Memory B cell (primary cell): Measurements from ENCODE around the gene GCM1.
A peak's percentile ranks its signal among the peaks of the same experiment; 100 is the strongest.
"Not testable (repeated sequence)": the region's sequence is repeated elsewhere in the genome, so short reads cannot be mapped to it uniquely, and the experiment has no call there.

Experiments
- ATAC-seq: fragments of 150-1000 bp; cut with Tn5 transposase; 2 replicates; pipeline ENCODE4 v1.10.0; 2021; ENCODE audit warnings: low read depth, mild to moderate bottlenecking, moderate library complexity
- DNase-seq, 2 donors: peaks; one replicate each; pipeline ENCODE4 v3.0.0; 2022; ENCODE audit warnings: low spot score in 2 of 2
- H3K27ac Mint-ChIP-seq: one replicate; pipeline ENCODE4 v1.8.0; 2022; ENCODE audit warnings: mild to moderate bottlenecking, moderate library complexity, mixed read lengths
- H3K27me3 Mint-ChIP-seq: one replicate; pipeline ENCODE4 v1.8.0; 2022; ENCODE audit warnings: mixed read lengths
- H3K36me3 Mint-ChIP-seq: one replicate; pipeline ENCODE4 v1.8.0; 2022; ENCODE audit warnings: mild to moderate bottlenecking, mixed read lengths
- H3K4me1 Mint-ChIP-seq: one replicate; pipeline ENCODE4 v1.8.0; 2022; ENCODE audit warnings: mixed read lengths
- H3K4me3 Mint-ChIP-seq: one replicate; pipeline ENCODE4 v1.8.0; 2022; ENCODE audit warnings: mild to moderate bottlenecking, moderate library complexity, mixed read lengths
- H3K9me3 Mint-ChIP-seq: one replicate; pipeline ENCODE4 v1.8.0; 2022; ENCODE audit warnings: mixed read lengths

Gene GCM1

DNA sequence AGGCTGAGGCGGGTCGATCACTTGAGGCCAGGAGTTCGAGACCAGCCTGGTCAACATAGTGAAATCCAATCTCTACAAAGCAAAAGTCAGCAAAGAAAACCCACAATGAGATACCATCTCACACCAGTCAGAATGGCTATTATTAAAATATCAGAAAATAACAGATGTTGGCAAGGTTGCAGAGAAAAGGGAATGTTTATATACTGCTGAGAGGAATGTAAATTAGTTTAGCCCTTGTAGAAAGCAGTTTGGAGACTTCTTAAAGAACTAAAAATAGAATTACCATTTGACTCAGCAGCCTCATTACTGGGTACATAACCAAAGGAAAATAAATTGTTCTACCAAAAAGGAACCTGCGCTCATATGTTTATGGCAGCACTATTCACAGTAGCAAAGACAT, 16.7 kb upstream of the GCM1 start:
- ATAC-seq, result no peak
- H3K4me1 Mint-ChIP-seq, result peaks cover 4% of the 10 kb centered on the region
- H3K9me3 Mint-ChIP-seq, result peaks cover 2% of the 10 kb centered on the region
- H3K36me3 Mint-ChIP-seq, result no peaks in the 10 kb centered on the region
- H3K4me3 Mint-ChIP-seq, result no peak overlapping the region
- no peak for DNase-seq
- H3K27me3 Mint-ChIP-seq, result no peaks in the 10 kb centered on the region
- no peak overlapping the region for H3K27ac Mint-ChIP-seq

GRCh38 chr6:53162606-53163005, 14.0 kb upstream of the GCM1 start:
- H3K36me3 Mint-ChIP-seq, result no peaks in the 10 kb centered on the region
- H3K27me3 Mint-ChIP-seq, result no peaks in the 10 kb centered on the region
- peaks cover 2% of the 10 kb centered on the region for H3K9me3 Mint-ChIP-seq
- no peak overlapping the region for H3K27ac Mint-ChIP-seq
- ATAC-seq (peak; percentile 37), DNase-seq (no peak)
- no peak overlapping the region for H3K4me3 Mint-ChIP-seq
- peaks cover 4% of the 10 kb centered on the region for H3K4me1 Mint-ChIP-seq

GRCh38 chr6:53161481-53162009, 12.9 kb upstream of the GCM1 start:
- peaks cover 4% of the 10 kb centered on the region for H3K4me1 Mint-ChIP-seq
- DNase-seq, result no peak
- H3K9me3 Mint-ChIP-seq, result peaks cover 2% of the 10 kb centered on the region
- no peaks in the 10 kb centered on the region for H3K27me3 Mint-ChIP-seq
- H3K4me3 Mint-ChIP-seq, result no peak overlapping the region
- no peaks in the 10 kb centered on the region for H3K36me3 Mint-ChIP-seq
- H3K27ac Mint-ChIP-seq, result no peak overlapping the region
- ATAC-seq, result no peak

DNA sequence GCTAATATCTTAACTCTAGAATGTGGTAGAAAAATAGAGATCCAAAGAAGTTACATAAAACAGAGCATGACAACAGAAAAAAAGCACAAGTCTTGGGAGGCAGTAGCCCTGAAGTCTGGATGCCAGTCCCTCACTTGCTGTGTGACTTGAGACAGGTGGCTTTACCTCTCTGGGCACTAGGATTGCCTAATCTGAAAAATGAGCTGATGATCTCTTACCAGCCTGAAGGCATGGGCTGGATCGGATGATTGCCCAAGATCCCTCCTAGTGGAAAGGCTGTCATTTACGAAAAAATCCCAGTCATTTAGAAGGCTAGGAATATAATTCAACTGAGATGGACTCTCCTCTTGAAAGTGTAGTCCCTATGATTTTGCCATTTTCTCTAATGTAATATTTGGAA, 10.9 kb upstream of the GCM1 start:
- peaks cover 2% of the 10 kb centered on the region for H3K9me3 Mint-ChIP-seq

GRCh38 chr6:53158076-53158475, 9.4 kb upstream of the GCM1 start:
- not testable (repeated sequence) for H3K36me3 Mint-ChIP-seq, H3K4me1 Mint-ChIP-seq, DNase-seq, ATAC-seq, H3K27ac Mint-ChIP-seq, H3K4me3 Mint-ChIP-seq, H3K9me3 Mint-ChIP-seq, H3K27me3 Mint-ChIP-seq

More for the DNA sequence above, 10.9 kb upstream of the GCM1 start:
- DNase-seq (no peak), ATAC-seq (no peak)
- Mint-ChIP-seq H3K27me3 (no peaks in the 10 kb centered on the region), H3K4me3 (no peak overlapping the region), H3K4me1 (peaks cover 4% of the 10 kb centered on the region), H3K36me3 (no peaks in the 10 kb centered on the region), H3K27ac (no peak overlapping the region)

DNA sequence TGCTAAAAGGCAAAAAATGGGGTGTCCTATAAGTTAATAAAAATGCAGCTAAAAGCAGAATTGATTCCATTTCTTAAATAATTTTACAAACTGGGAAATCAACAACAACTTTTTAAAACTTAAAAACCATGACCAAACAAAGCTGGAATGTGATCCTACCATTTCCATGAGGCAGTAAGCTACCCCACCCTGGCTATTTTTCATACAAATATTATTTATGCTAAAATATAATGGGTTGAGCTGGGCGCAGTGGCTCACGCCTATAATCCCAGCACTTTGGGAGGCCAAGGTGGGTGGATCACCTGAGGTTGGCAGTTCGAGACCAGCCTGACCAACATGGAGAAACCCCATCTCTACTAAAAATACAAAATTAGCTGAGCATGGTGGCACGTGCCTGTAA, 6.6 kb upstream of the GCM1 start:
- H3K27ac Mint-ChIP-seq, H3K9me3 Mint-ChIP-seq, DNase-seq, H3K27me3 Mint-ChIP-seq, ATAC-seq, H3K4me3 Mint-ChIP-seq, H3K36me3 Mint-ChIP-seq, H3K4me1 Mint-ChIP-seq: not testable (repeated sequence)

GRCh38 chr6:53154794-53155193, 6.2 kb upstream of the GCM1 start:
- H3K4me1 Mint-ChIP-seq, result no peaks in the 10 kb centered on the region
- no peak overlapping the region for H3K27ac Mint-ChIP-seq
- H3K36me3 Mint-ChIP-seq, result no peaks in the 10 kb centered on the region
- DNase-seq (no peak), ATAC-seq (no peak)
- peaks cover 4% of the 10 kb centered on the region for H3K27me3 Mint-ChIP-seq
- H3K4me3 Mint-ChIP-seq, result no peak overlapping the region
- no peaks in the 10 kb centered on the region for H3K9me3 Mint-ChIP-seq

- Mint-ChIP-seq H3K9me3 (no peaks in the 10 kb centered on the region), H3K4me3 (no peak overlapping the region), H3K27ac (no peak overlapping the region), H3K4me1 (no peaks in the 10 kb centered on the region), H3K36me3 (no peaks in the 10 kb centered on the region), H3K27me3 (peaks cover 4% of the 10 kb centered on the region)
- ATAC-seq, result no peak
- no peak for DNase-seq
These were observed 5.4 kb upstream of the GCM1 start for GRCh38 chr6:53154071-53154470.

- ATAC-seq (no peak), DNase-seq (no peak)
- Mint-ChIP-seq H3K36me3 (no peaks in the 10 kb centered on the region), H3K9me3 (no peaks in the 10 kb centered on the region), H3K27ac (no peak overlapping the region), H3K27me3 (peaks cover 4% of the 10 kb centered on the region), H3K4me1 (no peaks in the 10 kb centered on the region), H3K4me3 (no peak overlapping the region)
These were observed 3.9 kb upstream of the GCM1 start for GRCh38 chr6:53152576-53152975.

GRCh38 chr6:53151676-53152075, 3.0 kb upstream of the GCM1 start:
- Mint-ChIP-seq H3K9me3 (no peaks in the 10 kb centered on the region), H3K4me1 (no peaks in the 10 kb centered on the region), H3K36me3 (no peaks in the 10 kb centered on the region), H3K27me3 (peaks cover 4% of the 10 kb centered on the region), H3K4me3 (no peak overlapping the region), H3K27ac (no peak overlapping the region)
- ATAC-seq (no peak), DNase-seq (no peak)

DNA sequence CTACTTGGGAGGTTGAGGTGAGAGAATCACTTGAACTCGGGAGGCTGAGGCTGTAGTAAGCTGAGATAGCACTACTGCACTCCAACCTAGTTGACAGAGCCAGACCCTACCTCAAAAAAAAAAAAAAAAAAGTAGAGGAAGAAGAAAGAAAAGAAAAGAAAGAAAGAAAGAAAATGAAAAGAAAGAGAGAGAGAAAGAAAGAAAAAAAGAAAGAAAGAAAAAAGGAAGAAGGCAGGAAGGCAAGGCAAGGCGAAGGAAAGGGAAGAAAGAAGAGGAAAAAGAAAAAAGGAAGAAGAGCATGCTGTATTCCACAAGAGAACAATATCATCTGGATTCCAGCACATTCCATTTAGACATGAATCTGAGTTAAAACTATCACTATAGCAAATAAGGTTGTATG, 3.8 kb downstream of the GCM1 start:
- Mint-ChIP-seq H3K4me1 (peaks cover 3% of the 10 kb centered on the region), H3K36me3 (peaks cover 10% of the 10 kb centered on the region), H3K4me3 (no peak overlapping the region), H3K27ac (no peak overlapping the region), H3K27me3 (peaks cover 1% of the 10 kb centered on the region), H3K9me3 (no peaks in the 10 kb centered on the region)
- no peak for ATAC-seq
- no peak for DNase-seq

DNA sequence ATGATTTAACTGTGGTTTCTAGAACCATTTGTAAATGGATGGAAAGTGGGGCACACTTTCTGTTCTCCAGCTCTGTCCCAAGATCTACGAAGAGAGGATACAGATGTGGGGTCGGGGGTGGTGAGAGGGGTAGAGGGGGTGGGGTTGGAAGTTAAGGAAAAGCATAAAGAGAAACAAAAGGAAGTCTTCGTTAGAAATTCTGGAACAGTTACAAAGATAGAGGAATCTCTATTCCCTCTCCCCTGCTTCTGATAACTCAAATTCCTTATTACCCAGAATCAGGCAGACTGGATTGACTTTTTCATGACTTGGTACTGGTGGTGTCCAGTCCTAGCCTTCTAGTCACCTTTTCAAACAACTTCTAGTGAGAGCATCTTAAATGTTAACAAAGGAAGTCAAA, 4.9 kb downstream of the GCM1 start:
- ATAC-seq (no peak), DNase-seq (no peak)
- peaks cover 1% of the 10 kb centered on the region for H3K27me3 Mint-ChIP-seq
- H3K4me1 Mint-ChIP-seq, result peaks cover 3% of the 10 kb centered on the region
- no peaks in the 10 kb centered on the region for H3K9me3 Mint-ChIP-seq
- H3K36me3 Mint-ChIP-seq, result peaks cover 10% of the 10 kb centered on the region
- H3K27ac Mint-ChIP-seq, result no peak overlapping the region
- no peak overlapping the region for H3K4me3 Mint-ChIP-seq

GRCh38 chr6:53142810-53143209, 5.8 kb downstream of the GCM1 start:
- H3K4me3 Mint-ChIP-seq, result no peak overlapping the region
- H3K36me3 Mint-ChIP-seq, result peaks cover 10% of the 10 kb centered on the region
- no peak overlapping the region for H3K27ac Mint-ChIP-seq
- peaks cover 1% of the 10 kb centered on the region for H3K27me3 Mint-ChIP-seq
- H3K9me3 Mint-ChIP-seq, result no peaks in the 10 kb centered on the region
- DNase-seq (no peak), ATAC-seq (no peak)
- H3K4me1 Mint-ChIP-seq, result peaks cover 3% of the 10 kb centered on the region

DNA sequence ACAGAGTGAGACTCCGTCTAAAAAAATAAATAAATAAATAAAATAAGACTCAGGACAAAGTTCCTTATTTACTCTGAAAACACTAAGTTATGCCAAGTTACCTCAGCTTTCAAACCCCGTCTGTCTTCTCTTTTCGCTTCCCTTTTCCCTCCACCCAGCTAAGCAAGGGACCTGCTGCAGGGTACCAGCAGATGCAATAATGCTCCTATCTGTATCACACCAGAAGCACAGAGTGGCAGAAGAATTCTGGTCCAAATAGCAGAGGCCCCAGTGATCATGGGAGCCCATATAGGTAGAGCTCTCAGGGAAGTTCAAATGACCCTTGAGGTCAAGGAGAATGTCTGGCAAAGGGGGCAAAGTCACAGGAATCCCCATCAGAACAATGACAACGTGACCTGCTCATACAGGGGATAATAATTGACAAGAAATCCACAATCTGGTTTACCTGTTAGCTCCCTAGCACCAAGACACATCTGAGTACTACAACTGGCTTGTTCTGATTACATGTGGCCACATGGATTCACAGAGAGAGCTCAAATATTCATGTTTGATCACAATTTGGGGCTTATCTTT, 8.7 kb downstream of the GCM1 start:
- H3K4me1 Mint-ChIP-seq, result peaks cover 3% of the 10 kb centered on the region
- peaks cover 1% of the 10 kb centered on the region for H3K27me3 Mint-ChIP-seq
- H3K4me3 Mint-ChIP-seq, result no peak overlapping the region
- H3K9me3 Mint-ChIP-seq, result no peaks in the 10 kb centered on the region
- no peak for DNase-seq
- H3K36me3 Mint-ChIP-seq, result peaks cover 10% of the 10 kb centered on the region
- no peak for ATAC-seq
- H3K27ac Mint-ChIP-seq, result no peak overlapping the region

GRCh38 chr6:53136000-53136609, 12.5 kb downstream of the GCM1 start:
- ATAC-seq (no peak), DNase-seq (no peak)
- Mint-ChIP-seq H3K27ac (no peak overlapping the region), H3K4me3 (no peak overlapping the region), H3K27me3 (peaks cover 1% of the 10 kb centered on the region), H3K36me3 (peaks cover 4% of the 10 kb centered on the region), H3K4me1 (peaks cover 3% of the 10 kb centered on the region), H3K9me3 (no peaks in the 10 kb centered on the region)
